Nephron progenitor cell (in vitro differentiated cells): Measurements from ENCODE around the gene ELMO1.

Source experiments
- DNase-seq: peaks from one replicate; pipeline ENCODE4 v3.0.0; 2021
- H3K27ac Mint-ChIP-seq: 2 replicates; pipeline ENCODE4 v1.8.0; 2021; ENCODE audit warnings: mild to moderate bottlenecking, moderate library complexity, mixed read lengths
- H3K27me3 Mint-ChIP-seq: 2 replicates; pipeline ENCODE4 v1.8.0; 2021; ENCODE audit warnings: mild to moderate bottlenecking, low read depth, mixed read lengths; ENCODE audit not compliant: poor library complexity
- H3K36me3 Mint-ChIP-seq: 2 replicates; pipeline ENCODE4 v1.8.0; 2021; ENCODE audit warnings: low read depth, mixed read lengths
- H3K4me1 Mint-ChIP-seq: 2 replicates; pipeline ENCODE4 v1.8.0; 2021; ENCODE audit warnings: mixed read lengths
- H3K4me3 Mint-ChIP-seq: 2 replicates; pipeline ENCODE4 v1.8.0; 2021; ENCODE audit warnings: mild to moderate bottlenecking, moderate library complexity, mixed read lengths
- H3K9me3 Mint-ChIP-seq: 2 replicates; pipeline ENCODE4 v1.8.0; 2021; ENCODE audit warnings: mild to moderate bottlenecking, moderate library complexity, mixed read lengths
- CTCF ChIP-seq: fragments of 200-600 bp; sonication (generic); IDR thresholded peaks from 2 replicates; pipeline ENCODE4 v1.5.0; 2021; ENCODE audit warnings: antibody characterized with exemption

The ELMO1 gene

GRCh38 chr7:37448011-37448635 lies 541 bp downstream of the ELMO1 start:
- Mint-ChIP-seq H3K36me3 (no peaks in the 10 kb centered on the region), H3K9me3 (peaks cover 4% of the 10 kb centered on the region), H3K27me3 (peaks cover 58% of the 10 kb centered on the region), H3K4me3 (peak overlapping the region; percentile 95), H3K4me1 (peaks cover 35% of the 10 kb centered on the region), H3K27ac (no peak overlapping the region)
- DNase-seq: no peak
- no peak for TF ChIP-seq CTCF

- no peak for DNase-seq
- TF ChIP-seq CTCF: no peak
- peak overlapping the region; percentile 95 for H3K4me3 Mint-ChIP-seq
- H3K27ac Mint-ChIP-seq: no peak overlapping the region
- peaks cover 35% of the 10 kb centered on the region for H3K4me1 Mint-ChIP-seq
- no peaks in the 10 kb centered on the region for H3K9me3 Mint-ChIP-seq
- peaks cover 59% of the 10 kb centered on the region for H3K27me3 Mint-ChIP-seq
- H3K36me3 Mint-ChIP-seq: no peaks in the 10 kb centered on the region
Measured at GRCh38 chr7:37446371-37446770, 2.3 kb downstream of the ELMO1 start.

- no peak overlapping the region for H3K27ac Mint-ChIP-seq
- H3K27me3 Mint-ChIP-seq: peaks cover 53% of the 10 kb centered on the region
- H3K4me1 Mint-ChIP-seq: peaks cover 41% of the 10 kb centered on the region
- TF ChIP-seq CTCF: no peak
- DNase-seq: no peak
- no peaks in the 10 kb centered on the region for H3K36me3 Mint-ChIP-seq
- H3K4me3 Mint-ChIP-seq: peak overlapping the region; percentile 95
- H3K9me3 Mint-ChIP-seq: no peaks in the 10 kb centered on the region
Measured at GRCh38 chr7:37445790-37446189, 2.9 kb downstream of the ELMO1 start.

- Mint-ChIP-seq H3K9me3 (no peaks in the 10 kb centered on the region), H3K36me3 (no peaks in the 10 kb centered on the region), H3K4me1 (peaks cover 42% of the 10 kb centered on the region), H3K27me3 (peaks cover 47% of the 10 kb centered on the region), H3K27ac (no peak overlapping the region), H3K4me3 (no peak overlapping the region)
- DNase-seq: no peak
- no peak for TF ChIP-seq CTCF
Measured at GRCh38 chr7:37445064-37445723, 3.5 kb downstream of the ELMO1 start.

- H3K27me3 Mint-ChIP-seq: peaks cover 31% of the 10 kb centered on the region
- H3K27ac Mint-ChIP-seq: no peak overlapping the region
- H3K4me1 Mint-ChIP-seq: peaks cover 38% of the 10 kb centered on the region
- TF ChIP-seq CTCF: no peak
- H3K4me3 Mint-ChIP-seq: no peak overlapping the region
- H3K9me3 Mint-ChIP-seq: no peaks in the 10 kb centered on the region
- no peak for DNase-seq
- H3K36me3 Mint-ChIP-seq: no peaks in the 10 kb centered on the region
Measured at GRCh38 chr7:37443627-37444026, 5.0 kb downstream of the ELMO1 start.

- Mint-ChIP-seq H3K4me3 (no peak overlapping the region), H3K4me1 (peaks cover 32% of the 10 kb centered on the region), H3K9me3 (no peaks in the 10 kb centered on the region), H3K27me3 (peaks cover 30% of the 10 kb centered on the region), H3K27ac (no peak overlapping the region), H3K36me3 (peaks cover 4% of the 10 kb centered on the region)
- TF ChIP-seq CTCF: no peak
- no peak for DNase-seq
Measured at GRCh38 chr7:37442268-37442667, 6.4 kb downstream of the ELMO1 start.
